ENCODE results near the gene HTRA2. TPM values are rescaled to one million over a fixed set of nuclear protein-coding genes. Genes with fewer than 3 reads are reported as not detected.
A peak's percentile ranks its signal among the peaks of the same experiment; 100 is the strongest.
"Not testable (repeated sequence)": the region's sequence is repeated elsewhere in the genome, so short reads cannot be mapped to it uniquely, and the experiment has no call there.

HTRA2 gene
- 29.8 TPM for polyA plus RNA-seq (ENCODE audit: insufficient read length)
- long read RNA-seq, donor 1, transcript HTRA2-201 (8 exons, 2,370 nt) = major isoform, 10 of 16 reads
- long read RNA-seq, donor 1, partial matches to known transcripts = 5 of 16 reads
- long read RNA-seq, donor 1, other reads (novel, unspliced or antisense) = 0 of 16 reads
- long read RNA-seq, donor 2, transcript HTRA2-201 (8 exons, 2,370 nt) = major isoform, 7 of 8 reads
- long read RNA-seq, donor 2, partial matches to known transcripts = 0 of 8 reads
- long read RNA-seq, donor 2, other reads (novel, unspliced or antisense) = 0 of 8 reads
- long read RNA-seq, donor 3, transcript HTRA2-201 (8 exons, 2,370 nt) = major isoform, 6 of 7 reads
- long read RNA-seq, donor 3, partial matches to known transcripts = 0 of 7 reads
- long read RNA-seq, donor 3, other reads (novel, unspliced or antisense) = 0 of 7 reads
- long read RNA-seq, donor 4, partial matches to known transcripts = 0 of 1 reads
- long read RNA-seq, donor 4, other reads (novel, unspliced or antisense) = 0 of 1 reads
- long read RNA-seq, donor 5, transcript HTRA2-201 (8 exons, 2,370 nt) = major isoform, 19 of 251 reads
- long read RNA-seq, donor 5, partial matches to known transcripts = 150 of 251 reads
- long read RNA-seq, donor 5, other reads (novel, unspliced or antisense) = 79 of 251 reads
- long read RNA-seq, donor 6, transcript HTRA2-201 (8 exons, 2,370 nt) = major isoform, 9 of 30 reads
- long read RNA-seq, donor 6, partial matches to known transcripts = 19 of 30 reads
- long read RNA-seq, donor 6, other reads (novel, unspliced or antisense) = 0 of 30 reads
- long read RNA-seq, donor 7, transcript HTRA2-201 (8 exons, 2,370 nt) = major isoform, 10 of 13 reads
- long read RNA-seq, donor 7, partial matches to known transcripts = 0 of 13 reads
- long read RNA-seq, donor 7, other reads (novel, unspliced or antisense) = 0 of 13 reads
- long read RNA-seq, donor 8, partial matches to known transcripts = 0 of 4 reads
- long read RNA-seq, donor 8, other reads (novel, unspliced or antisense) = 0 of 4 reads

DNA sequence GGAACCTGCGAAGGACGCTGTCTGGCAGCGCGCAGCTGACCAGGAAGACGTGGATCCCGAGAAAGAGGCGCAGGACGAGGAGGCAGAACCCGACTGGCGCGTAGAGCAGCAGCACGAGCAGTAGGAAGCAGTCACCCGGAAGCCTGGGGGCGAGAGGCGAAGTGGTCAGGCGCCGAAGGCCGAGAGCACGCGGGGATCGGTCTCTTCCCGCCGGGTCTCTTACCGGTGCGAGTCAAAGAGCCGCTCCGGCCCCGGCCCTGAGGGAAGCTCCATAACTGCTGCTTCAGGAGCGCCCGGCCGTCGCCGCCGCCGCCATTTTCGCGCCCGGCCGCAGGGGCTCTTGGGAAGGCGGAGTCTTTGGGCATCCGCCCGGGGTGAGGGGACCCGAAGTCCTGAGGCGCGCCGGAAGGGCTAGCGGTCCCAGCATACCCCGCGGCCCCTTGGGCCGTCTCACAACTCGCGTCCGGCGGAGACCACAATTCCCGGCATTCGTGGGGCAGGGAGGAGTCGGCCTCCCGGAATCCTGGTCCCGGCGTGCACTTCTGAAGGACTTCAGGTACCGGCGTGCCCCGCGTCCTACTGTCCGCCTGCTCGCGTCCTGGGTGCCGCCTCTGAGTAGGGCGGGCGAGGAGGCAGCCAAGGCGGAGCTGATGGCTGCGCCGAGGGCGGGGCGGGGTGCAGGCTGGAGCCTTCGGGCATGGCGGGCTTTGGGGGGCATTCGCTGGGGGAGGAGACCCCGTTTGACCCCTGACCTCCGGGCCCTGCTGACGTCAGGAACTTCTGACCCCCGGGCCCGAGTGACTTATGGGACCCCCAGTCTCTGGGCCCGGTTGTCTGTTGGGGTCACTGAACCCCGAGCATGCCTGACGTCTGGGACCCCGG, at the start of gene HTRA2, which contains the start of gene AUP1:
Gene HTRA2, plus strand, starts transcription at position 577 of the 882 bp plus-strand sequence. Its CDS starts 74 bp downstream, at position 651.
Gene AUP1, minus strand, starts transcription at position 350 of the 882 bp plus-strand sequence. Its CDS starts 77 bp downstream, at position 273.
- peak; percentile 98 for DNase-seq

DNA sequence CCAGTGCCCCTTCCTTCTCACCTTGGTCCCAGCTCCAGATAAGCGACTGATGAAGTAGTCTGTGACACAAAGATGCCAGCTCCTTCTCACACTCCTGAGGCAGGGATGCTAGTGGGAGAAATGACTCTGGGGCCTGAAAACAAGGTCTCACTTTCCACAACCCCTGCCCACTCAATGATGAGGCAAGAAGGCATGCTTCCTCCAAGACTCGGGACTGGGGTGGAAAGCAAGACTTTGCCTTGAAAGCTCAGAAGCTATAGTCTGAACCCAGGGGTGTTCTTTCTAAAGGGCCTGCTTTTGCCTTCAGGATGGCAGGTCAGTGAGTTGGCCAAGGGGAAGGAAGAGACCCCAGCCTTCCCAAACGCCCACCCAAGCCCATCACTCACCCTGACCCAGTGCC, 48.3 kb upstream of the HTRA2 start:
- no peak for DNase-seq

DNA sequence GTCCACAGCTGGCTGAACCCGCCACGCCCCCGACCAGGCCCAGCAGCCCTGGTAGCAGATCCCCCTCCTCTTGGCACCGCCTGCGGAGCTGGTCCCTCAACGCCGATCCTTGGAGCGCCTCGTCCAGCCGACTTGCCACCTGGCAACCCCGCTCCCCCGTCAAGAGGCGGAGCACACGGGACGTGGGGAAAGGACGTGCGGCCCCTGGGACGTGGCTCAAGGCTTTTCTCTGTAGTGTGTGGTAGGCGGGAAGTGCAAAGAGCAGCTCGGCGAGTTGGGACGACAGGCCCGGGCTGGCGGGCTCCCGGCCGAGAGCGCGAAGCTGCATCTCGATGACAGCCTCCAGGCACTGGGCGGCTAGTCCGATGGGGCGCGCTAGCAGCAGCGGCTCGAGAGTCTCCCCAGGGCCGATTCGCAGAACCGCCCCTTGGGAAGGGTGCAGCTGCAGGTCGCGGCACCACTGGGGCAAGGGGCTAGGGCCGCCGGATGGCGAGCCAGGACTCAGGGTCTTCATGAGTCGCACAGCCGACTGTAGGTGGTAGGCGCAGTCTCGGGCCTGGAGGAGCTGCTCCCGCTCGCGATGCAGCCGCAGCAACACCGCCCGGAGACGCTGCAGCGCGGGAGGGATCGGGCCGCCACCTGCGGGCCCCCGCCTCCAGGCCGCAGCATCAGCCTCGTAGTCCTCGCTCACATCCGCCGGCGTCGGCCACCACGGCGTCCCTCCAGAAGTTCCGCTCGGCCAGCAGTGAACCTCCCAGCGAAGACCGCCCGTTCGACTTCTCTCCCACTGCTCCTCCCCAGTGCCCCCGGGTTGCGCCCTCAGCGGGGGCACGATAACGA, 47.6 kb upstream of the HTRA2 start:
- no peak for DNase-seq

DNA sequence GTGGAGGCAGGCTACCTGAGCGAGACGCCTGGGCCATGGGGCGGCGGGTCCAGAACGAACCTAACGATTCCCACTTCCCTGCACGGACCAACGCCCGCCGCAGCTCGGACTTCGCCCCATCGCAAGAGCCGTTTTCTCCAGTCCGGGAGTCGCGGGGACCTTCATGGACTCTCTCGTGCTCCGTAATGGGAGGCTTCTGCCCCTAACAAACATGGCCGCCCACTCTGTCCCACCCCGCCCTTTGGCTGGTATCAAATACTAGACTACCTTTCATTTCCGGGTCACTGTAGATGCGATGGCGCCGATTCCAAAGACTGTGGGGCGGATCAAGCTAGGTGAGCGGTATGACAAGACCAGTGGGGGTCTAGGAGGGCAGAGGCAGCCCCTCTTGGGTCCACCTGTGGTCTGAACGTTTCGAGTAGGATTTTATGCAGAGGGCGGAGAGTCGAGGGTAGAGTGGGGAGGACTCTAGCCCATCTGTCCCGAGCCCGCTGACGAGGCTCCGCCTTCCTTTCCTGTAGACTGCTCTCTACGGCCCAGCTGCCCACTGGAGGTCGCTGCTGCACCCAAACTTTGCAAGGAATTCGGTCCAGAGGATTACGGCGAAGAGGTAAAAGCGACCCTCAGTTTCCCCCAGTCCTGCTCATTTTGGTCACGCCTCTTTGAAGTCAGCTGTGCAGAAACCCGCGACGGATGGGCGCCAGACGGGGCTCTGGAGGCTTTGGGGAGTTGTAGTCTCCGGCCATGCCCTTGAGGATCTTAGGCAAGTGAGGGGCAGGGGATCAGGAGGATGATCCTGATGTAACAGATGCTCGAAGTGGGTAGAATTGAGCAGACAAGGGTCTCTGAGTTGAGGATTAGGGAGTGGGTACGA, 46.7 kb upstream of the HTRA2 start, which contains the start of the genes CCDC142 and TTC31:
Gene CCDC142, minus strand, starts transcription at position 198 of the 874 bp plus-strand sequence. Its CDS starts 161 bp downstream, at position 37.
Gene TTC31, plus strand, starts transcription at position 281 of the 874 bp plus-strand sequence. Its CDS starts 15 bp downstream, at position 296.
- DNase-seq = peak; percentile 97

DNA sequence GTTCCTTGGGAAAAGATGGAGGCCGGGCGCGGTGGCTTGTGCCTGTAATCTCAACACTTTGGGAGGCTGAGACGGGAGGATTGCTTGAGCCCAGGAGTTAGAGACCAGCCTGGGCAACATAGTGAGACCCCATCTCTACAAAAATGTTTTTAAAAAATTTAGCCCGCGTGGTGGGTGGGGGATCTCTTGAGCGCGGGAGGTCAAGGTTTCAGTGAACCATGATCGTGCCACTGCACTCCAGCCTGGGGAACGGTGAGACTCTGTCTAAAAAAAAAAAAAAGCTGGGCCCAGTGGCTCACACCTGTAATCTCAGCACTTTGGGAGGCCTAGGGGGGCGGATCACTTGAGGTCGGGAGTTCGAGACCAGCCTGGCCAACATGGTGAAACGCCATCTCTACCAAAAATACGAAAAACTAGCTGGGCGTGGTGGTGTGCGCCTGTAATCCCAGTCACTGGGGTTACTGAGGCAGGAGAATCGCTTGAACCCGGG, 46.0 kb upstream of the HTRA2 start:
- DNase-seq = not testable (repeated sequence)

DNA sequence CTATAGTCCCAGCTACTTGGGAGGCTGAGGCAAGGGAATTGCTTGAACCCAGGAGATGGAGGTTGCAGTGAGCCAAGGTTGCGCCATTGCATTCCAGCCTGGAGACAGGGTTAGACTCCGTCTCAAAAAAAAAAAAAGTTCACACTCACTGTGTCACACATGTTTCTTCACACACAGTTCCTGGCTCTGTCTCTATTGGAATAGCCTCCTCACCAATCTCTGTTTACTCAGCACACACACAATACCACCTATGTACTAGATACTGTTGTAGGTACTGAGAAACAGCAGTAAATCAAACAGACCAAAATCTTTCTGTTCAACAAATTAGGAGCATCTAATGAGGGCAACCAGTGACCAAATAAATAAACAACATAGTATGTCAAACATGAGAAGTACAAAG, 43.6 kb upstream of the HTRA2 start:
- no peak for DNase-seq

DNA sequence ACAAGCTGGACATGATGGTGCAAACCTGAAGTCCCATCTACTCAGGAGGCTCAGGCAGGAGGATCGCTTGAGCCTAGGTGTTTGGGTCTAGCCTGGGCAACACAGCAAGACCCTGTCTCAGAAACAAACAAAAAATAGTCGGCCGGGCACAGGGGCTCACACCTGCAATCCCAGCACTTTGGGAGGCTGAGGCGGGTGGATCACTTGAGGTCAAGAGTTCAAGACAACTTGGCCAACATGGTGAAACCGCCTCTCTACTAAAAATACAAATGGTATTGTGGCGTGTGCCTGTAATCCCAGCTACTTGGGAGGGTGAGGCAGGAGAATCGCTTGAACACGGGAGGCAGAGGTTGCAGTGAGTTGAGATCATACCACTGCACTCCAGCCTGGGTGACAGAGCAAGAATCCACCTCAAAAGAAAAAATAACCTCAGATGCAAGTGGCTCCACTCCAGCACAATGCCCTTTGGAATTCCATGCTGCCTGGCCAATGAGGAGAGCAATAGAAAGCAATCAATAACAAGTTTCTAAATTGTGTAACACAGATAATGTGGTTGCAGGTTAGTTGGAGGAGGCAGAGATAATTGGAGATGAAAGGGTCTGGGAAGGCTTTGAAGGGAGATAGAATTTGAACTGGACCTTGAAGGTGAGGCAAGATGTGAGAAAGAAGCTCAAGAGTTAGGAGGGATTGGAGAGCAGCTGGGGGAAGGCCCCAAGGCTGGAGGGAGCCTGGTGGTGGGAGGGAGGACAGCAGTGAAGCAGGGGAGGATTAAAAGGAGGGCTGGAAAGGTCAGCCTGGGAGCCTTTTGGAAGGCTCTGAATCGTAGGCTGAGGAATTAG, 40.9 kb upstream of the HTRA2 start:
- no peak for DNase-seq

DNA sequence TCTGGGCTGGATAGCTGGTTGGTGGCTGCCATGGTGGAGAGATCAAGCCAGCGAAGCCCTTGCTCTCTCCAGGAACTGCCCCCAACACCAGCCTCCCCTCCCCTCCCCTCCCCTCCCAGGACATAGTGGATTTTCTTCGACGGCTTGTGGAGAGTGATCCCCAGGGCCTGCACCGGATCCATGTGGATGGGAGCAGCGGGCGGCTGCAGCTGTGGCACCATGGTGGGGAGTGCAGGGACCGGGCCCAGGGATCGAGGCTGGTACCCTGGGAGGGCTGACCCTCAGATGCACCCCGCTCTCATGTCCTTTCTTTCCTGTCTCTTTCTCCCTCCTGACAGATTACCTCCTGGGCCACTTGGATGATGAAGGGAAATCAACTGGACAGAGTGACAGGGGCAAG, 39.8 kb upstream of the HTRA2 start:
- DNase-seq = no peak

DNA sequence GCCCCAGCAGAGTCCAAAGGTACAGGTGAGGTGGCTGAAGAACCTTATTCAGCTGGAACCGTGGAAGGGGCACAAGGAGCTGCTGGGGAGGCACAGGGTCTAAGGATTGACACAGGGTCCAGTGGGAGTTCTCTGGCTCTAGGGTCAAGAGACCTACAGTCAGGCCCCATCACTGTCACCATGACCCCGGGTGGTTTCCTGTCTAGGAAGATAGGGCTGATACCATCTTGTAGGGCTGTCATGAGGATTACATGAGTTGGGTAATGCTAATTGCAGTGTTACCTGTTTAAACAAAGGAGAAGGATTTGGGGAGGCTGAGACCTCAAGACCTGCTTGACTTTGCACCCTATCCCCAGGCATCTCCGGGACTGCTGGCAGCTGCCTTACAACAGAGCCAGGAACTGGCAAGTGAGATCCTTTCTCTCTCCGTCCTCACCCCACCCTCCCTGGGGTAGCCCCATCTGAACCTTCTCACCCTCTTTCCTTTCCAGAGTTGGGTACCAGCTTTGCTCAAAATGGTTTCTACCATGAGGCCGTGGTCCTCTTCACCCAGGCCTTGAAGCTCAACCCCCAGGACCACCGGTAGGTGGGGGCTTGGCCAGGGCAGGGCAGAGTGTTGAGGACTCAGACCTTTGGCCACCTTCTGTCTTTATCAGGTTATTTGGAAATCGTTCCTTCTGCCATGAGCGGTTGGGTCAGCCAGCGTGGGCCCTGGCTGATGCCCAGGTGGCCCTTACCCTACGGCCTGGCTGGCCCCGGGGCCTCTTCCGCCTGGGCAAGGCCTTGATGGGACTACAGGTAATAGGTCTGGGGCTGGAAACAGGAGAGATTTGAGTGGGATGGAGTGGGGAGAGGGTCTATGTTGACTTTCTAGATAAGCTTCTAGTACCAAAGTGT, 37.8 kb upstream of the HTRA2 start:
- no peak for DNase-seq

DNA sequence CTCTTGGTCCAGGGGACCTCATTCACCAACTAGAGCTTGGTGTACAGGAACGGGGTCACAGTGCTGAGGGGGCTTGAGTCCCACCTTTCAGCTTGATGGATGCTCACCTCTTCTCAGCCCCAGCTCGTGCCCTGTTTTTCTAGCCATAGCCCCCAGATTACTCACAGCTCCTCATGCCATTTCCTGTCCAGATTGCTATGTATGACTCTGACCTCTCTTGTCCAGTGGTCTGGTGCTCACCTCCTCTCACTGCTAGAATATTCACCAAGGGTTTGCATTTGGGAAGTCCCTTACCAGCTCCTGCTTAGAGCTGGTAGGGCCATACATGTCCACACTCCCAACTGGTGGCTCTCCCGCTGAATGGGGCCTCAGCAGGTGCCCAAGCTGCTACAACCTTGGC, 36.2 kb upstream of the HTRA2 start:
- no peak for DNase-seq

DNA sequence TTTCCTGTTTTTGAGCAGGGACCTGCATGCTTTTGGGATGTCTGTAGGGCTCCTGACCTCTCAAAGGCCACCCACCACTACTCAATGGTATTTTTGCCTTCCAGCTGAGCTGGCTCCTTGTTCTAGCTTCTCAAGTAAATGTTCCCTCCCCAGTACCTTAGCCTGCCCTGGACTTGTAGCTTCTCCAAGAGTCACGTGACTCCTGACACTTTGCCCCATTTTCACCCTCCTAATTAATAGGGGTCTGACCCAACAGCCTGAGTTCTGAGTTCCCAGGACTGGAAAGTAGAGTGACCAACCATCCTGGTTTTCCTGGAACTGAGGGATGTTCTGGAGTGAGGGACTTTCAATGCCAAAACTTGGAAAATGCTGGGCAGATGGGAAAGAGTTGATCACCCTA, 34.3 kb upstream of the HTRA2 start:
- DNase-seq = no peak

DNA sequence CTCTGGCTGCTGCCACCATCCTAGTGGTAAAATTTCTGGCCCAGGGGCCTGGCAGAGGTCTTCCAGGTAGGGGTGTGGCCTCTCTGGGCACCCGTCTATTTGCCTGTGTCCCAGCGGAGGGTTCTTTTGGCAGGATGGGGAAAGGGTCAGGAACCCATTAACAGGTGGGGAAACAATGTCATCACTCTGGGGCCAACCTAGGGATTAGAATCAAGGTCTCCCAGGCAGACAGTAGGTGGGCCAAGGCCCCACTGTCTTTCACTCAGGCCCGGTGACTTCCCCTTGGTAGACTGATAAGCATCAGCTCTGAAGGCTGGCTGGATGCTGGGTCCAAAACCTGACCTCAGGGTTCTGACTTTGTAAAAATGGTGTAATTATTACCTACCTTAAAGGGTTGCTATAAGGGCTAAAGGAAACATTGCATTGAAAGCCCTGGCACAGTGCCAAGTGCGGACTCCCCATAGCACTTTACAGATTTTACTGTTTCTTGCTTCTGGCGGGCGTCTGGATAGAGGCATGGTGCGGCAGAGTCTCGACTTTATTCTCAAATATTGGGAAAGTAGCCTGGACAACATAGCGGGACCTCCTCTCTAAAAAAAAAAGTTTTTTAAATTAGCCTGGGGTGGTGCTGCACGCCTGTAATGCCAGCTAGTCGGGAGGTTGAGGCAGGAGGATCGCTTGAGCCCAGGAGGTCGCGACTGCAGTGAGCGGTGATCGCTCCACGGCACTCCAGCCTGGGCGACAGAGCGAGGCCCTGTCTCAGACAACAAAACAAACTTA, 32.5 kb upstream of the HTRA2 start:
- DNase-seq = no peak

DNA sequence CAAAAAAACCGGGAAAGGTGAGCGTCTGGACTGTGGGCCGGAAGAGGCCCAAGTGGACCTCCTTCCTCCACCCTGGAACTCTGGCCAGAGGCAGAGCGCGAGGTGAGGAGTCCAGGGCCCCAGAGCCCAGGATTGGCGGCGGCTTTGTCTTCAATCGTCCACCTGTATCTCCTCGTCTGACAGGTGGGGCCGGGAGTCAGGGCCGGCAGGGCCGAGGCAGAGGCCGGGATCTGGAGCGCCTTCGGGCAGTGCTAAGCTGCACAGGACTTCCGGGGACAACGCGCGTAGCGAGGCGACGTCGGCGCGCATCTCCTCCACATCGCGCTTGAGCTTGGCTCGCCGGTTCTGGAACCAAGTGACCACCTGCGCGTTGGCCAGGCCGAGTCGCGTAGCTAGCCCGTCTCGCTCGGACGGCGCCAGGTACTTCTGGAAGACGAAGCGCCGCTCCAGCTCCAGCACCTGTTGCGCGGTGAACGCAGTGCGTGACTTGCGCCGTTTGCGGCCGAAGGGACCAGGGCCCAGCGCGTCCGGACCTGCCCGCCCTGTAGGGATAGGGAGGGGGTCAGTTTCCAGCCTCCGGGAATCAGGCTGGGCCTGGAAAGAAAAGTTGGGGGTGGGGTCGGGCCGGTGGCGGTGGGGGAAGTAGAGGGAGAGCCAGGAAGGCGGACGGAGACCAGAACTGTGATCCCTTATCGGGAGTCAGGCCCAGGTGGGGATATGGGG, 31.8 kb upstream of the HTRA2 start:
- no peak for DNase-seq

DNA sequence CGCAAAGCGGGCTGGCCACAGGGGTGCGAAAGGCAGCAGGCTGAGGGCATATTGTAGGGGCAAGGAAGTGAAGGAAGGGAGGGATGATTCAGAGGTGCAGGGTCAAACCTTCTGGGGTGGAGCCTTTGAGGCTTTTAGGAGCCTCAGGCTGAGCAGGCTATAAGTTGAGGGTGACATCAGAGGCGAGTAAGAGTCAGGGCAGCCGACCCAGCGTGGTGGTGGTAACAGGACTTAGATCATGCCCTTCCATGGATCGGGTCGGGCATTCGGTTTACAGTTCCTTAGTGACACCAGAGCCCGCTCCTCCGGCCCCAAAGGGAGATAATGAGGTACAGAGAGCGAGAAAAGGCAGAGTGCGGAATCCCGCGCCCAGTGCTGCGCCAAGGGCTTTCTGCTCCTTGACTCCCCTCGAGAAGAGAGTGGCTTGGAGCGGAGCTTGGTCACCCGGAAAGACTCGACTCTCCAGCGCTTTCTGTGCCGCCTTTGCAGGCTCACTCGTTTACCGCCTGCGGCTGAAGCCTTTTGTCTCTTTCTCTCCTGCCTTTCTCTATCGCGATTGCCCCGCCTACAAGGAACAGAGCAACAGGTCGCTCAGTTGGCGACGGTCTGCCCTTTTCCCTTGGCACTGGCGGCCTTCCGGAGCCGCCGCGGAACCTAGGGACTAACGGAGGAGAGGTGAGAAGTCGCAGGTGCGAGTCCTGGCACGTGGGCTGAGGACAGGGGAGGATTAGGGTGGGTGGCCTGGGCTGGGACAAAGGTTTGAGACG, 31.1 kb upstream of the HTRA2 start:
- no peak for DNase-seq

Data from left kidney (tissue), 8 donors.